Measurements from ENCODE around the gene TRIM29.
"Not testable (repeated sequence)": the region's sequence is repeated elsewhere in the genome, so short reads cannot be mapped to it uniquely, and the experiment has no call there.

Gene TRIM29

DNA sequence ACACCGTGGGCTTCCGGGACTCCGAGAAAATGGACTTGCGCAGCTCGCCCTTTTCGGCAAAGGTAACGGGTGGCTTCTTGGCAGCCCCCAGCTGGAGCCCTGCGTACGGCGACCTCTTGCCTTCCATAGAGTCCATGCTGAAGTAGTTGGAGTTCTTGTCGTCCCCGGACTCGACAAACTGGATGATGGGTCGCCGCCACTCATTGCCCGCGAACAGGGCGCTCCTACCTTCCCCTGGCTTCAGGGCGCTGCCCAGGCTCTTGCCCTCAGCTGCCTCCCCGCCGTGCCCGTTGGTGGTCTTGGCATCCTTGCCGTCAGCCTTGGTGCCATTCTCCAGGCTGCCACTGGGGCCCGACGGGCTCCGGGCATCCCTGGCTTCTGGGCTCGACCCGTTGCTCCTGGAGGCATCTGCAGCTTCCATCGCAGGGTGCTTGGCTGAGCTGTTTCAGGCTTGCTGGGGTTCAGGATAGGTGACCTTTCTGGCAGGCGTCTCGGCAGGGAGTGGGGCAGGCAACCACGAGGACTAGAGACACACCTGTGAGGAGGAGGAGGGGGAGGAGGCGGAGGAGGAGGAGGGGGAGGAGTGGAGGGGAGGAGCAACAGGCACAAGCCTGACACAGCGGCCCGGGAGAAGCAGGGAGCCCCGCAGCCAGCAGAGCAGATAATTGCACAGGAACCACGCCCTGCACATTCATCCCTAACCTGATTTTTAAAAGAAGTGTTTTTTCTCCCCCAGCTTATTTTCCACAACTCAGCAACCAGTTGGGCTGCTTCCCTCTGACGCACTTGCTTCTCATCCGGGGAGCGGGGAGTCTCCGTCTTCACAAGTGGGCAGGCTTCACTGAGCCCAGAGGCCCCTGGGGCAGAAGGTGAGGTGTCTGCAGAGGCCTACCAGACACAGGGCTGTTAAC is at the start of gene TRIM29:
TSS of gene TRIM29 (minus strand) at position 503 of the 911 bp plus-strand sequence. CDS start at position 421, 82 bp downstream.
- Mint-ChIP-seq H3K27ac (no peak within 1 kb of the TSS), H3K4me1 (no peaks in the 10 kb centered on the region), H3K27me3 (peaks cover 10% of the 10 kb centered on the region), H3K9me3 (no peaks in the 10 kb centered on the region), H3K36me3 (no peaks in the 10 kb centered on the region), H3K4me3 (no peak within 1 kb of the TSS)
- ATAC-seq (ENCODE audit: low read depth), result no peak
- DNase-seq (ENCODE audit: low spot score in 2 of 2), result peak in 1 of 2 donors; percentile 6

DNA sequence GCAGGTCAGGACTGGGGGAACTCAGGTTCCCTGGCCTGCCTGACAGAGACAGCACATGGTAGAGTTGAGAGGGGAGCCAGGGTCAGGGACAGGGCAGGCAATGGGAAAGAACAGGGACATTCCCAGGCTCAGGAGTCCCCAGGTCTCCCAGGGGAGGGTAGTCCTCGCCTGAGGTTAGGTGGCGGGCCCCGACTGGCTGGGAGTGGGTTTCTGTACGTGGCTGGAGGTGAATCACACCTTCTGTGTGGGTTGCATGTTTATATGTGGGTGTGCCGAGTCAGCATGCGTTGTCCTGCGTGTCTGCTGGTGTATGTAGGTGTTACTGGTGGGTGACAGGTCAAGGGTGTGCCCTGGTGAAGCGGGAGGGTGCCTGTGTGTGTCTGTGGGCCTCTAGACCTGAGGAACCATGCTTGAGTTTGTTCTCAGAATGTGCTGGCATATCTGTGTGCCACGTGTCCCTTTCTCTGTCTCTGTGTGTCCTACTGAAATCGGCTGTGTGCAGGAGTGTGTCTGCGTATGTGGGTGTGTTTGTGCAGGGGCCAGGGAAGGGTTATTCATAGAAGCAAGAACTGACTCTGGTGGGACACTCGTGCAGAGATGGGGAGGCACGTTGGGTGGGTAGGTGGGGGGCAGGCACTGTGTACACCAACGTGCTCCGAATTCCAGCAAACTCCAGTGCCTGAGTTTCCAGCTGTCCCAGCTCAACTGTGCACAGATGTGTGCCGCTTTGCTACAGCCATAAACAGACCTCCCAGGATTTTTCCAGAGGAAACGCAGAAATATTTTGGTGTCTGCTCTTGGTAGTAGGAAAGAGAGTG is 49.1 kb upstream of the TRIM29 start:
- H3K27me3 Mint-ChIP-seq, result peaks cover 28% of the 10 kb centered on the region
- no peak for DNase-seq (ENCODE audit: low spot score in 2 of 2)
- H3K4me3 Mint-ChIP-seq, result no peak overlapping the region
- no peaks in the 10 kb centered on the region for H3K36me3 Mint-ChIP-seq
- H3K4me1 Mint-ChIP-seq, result no peaks in the 10 kb centered on the region
- H3K9me3 Mint-ChIP-seq, result no peaks in the 10 kb centered on the region
- ATAC-seq (ENCODE audit: low read depth), result no peak
- no peak overlapping the region for H3K27ac Mint-ChIP-seq

DNA sequence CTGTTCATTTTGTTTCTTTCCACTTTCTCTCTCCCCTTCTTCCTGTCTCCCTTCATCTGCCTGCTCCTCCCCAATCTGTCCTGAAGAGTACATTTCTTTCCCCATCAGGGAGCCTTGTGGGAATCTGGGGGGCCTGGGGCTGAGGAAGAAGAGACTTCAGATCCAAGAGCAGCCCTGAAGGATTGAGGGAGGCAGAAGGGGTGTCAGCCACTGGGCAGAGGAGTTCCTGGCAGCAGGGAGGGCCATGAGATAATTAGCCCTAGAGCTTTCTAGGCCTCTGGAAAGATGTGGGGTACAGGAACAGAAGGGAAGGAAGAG is 48.5 kb upstream of the TRIM29 start:
- Mint-ChIP-seq H3K27me3 (peaks cover 25% of the 10 kb centered on the region), H3K27ac (no peak overlapping the region), H3K4me3 (no peak overlapping the region), H3K4me1 (no peaks in the 10 kb centered on the region), H3K36me3 (no peaks in the 10 kb centered on the region), H3K9me3 (no peaks in the 10 kb centered on the region)
- ATAC-seq (ENCODE audit: low read depth) (no peak), DNase-seq (ENCODE audit: low spot score in 2 of 2) (no peak)

- H3K9me3 Mint-ChIP-seq, result no peaks in the 10 kb centered on the region
- H3K4me1 Mint-ChIP-seq, result no peaks in the 10 kb centered on the region
- no peaks in the 10 kb centered on the region for H3K36me3 Mint-ChIP-seq
- H3K27me3 Mint-ChIP-seq, result peaks cover 25% of the 10 kb centered on the region
- ATAC-seq (ENCODE audit: low read depth) (no peak), DNase-seq (ENCODE audit: low spot score in 2 of 2) (no peak)
- H3K4me3 Mint-ChIP-seq, result no peak overlapping the region
- H3K27ac Mint-ChIP-seq, result no peak overlapping the region
These were observed 48.0 kb upstream of the TRIM29 start for GRCh38 chr11:120185706-120186455.

GRCh38 chr11:120184946-120185705 is 47.2 kb upstream of the TRIM29 start:
- Mint-ChIP-seq H3K4me1 (no peaks in the 10 kb centered on the region), H3K36me3 (no peaks in the 10 kb centered on the region), H3K27me3 (peaks cover 25% of the 10 kb centered on the region), H3K9me3 (no peaks in the 10 kb centered on the region), H3K4me3 (no peak overlapping the region), H3K27ac (no peak overlapping the region)
- no peak for DNase-seq (ENCODE audit: low spot score in 2 of 2)
- no peak for ATAC-seq (ENCODE audit: low read depth)

GRCh38 chr11:120184371-120184945 is 46.5 kb upstream of the TRIM29 start:
- ATAC-seq (ENCODE audit: low read depth) (no peak), DNase-seq (ENCODE audit: low spot score in 2 of 2) (no peak)
- Mint-ChIP-seq H3K27me3 (peaks cover 23% of the 10 kb centered on the region), H3K4me1 (no peaks in the 10 kb centered on the region), H3K27ac (no peak overlapping the region), H3K4me3 (no peak overlapping the region), H3K36me3 (no peaks in the 10 kb centered on the region), H3K9me3 (no peaks in the 10 kb centered on the region)

- no peak for DNase-seq (ENCODE audit: low spot score in 2 of 2)
- no peaks in the 10 kb centered on the region for H3K36me3 Mint-ChIP-seq
- no peaks in the 10 kb centered on the region for H3K9me3 Mint-ChIP-seq
- H3K4me1 Mint-ChIP-seq, result no peaks in the 10 kb centered on the region
- no peak overlapping the region for H3K4me3 Mint-ChIP-seq
- no peak overlapping the region for H3K27ac Mint-ChIP-seq
- H3K27me3 Mint-ChIP-seq, result peaks cover 23% of the 10 kb centered on the region
- no peak for ATAC-seq (ENCODE audit: low read depth)
These were observed 45.8 kb upstream of the TRIM29 start for GRCh38 chr11:120183701-120184141.

DNA sequence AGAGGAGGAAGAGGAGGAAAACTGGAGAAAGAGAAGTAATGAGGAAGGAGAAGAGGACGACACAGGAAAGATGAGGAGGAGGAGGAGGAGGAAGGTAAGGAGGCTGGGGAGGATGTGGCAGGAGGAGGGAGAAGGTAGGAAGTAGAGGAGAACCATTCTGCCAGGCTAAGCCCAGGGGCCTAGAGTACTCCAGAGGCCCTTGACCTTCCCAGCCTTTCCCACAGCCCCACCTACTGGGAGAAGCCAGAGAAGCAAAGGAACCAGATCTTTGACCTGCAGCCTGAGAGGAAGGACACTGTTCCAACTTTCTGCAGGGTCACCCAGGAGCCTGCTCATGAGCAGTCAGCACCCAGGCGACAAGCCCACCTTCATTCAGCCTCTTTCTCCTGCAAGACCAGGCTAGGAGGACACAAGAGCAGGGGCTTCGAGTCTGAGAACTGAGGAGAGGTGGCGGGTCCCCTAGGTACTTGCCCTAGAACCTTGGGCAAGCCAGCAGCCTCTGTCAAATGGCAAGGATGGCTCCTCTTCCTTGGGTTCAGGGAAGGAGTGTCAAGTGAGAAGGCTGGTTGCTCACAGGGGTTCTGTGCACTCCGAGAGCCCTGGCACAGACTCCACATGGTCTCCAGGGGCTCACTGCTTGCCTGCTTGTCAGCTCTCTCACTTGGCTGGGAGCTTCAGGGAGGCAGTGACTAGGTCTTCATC is 45.0 kb upstream of the TRIM29 start:
- Mint-ChIP-seq H3K36me3 (no peaks in the 10 kb centered on the region), H3K27me3 (peaks cover 19% of the 10 kb centered on the region), H3K27ac (no peak overlapping the region), H3K4me3 (no peak overlapping the region), H3K4me1 (no peaks in the 10 kb centered on the region), H3K9me3 (no peaks in the 10 kb centered on the region)
- ATAC-seq (ENCODE audit: low read depth) (no peak), DNase-seq (ENCODE audit: low spot score in 2 of 2) (no peak)

DNA sequence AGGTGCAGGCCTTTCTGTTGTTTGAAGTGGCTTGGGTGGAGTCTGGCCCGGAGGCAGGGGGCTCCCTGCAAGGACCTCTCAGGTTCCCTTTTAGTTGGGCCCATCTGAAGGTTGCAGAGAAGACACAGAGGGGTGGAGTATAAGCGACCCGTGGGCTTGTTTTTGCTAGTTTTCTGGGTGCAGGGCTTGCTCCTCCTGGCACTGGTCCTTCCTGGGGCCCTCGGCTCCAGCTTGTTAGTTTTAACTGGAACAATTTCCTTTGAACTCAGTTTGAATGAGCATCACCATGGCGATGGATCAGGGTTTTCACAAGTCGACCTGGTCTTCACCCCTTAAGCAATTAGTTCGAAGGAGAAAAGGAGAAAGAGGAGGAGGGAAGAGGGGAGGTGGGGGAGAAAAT is 44.5 kb upstream of the TRIM29 start:
- Mint-ChIP-seq H3K27ac (no peak overlapping the region), H3K36me3 (no peaks in the 10 kb centered on the region), H3K27me3 (peaks cover 19% of the 10 kb centered on the region), H3K4me1 (no peaks in the 10 kb centered on the region), H3K4me3 (no peak overlapping the region), H3K9me3 (peaks cover 2% of the 10 kb centered on the region)
- ATAC-seq (ENCODE audit: low read depth) (no peak), DNase-seq (ENCODE audit: low spot score in 2 of 2) (no peak)

DNA sequence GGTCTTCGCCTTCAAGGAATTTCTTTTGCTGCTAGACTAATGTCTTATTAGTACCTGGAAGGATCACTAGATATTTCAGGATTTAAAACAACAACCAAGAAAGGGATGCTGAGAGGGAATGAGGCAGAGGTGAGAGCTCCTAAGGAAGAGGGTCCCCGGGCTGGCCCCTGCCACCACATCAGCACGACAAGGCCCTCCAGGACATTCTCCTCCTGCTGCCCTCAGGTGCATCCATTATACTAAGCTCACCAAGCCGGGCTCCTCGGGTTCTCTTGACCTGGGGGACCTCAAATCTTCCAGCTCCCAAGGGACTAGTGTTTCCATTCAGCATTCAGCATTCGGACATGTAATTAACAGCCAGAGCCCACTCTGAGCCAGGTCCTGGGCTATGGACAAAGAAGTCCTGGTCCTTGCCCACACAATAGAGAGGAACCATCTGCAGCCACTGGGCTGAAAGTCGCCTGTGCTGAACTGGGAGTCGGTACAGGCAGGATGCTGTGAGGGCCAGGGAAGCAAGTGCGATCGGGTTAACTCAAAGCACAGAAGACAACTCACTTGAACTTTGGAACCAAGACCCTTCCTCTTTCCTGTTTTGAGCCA is 43.6 kb upstream of the TRIM29 start:
- DNase-seq (ENCODE audit: low spot score in 2 of 2) (no peak), ATAC-seq (ENCODE audit: low read depth) (no peak)
- H3K4me3 Mint-ChIP-seq, result no peak overlapping the region
- peaks cover 2% of the 10 kb centered on the region for H3K9me3 Mint-ChIP-seq
- H3K4me1 Mint-ChIP-seq, result no peaks in the 10 kb centered on the region
- H3K27ac Mint-ChIP-seq, result no peak overlapping the region
- H3K36me3 Mint-ChIP-seq, result no peaks in the 10 kb centered on the region
- peaks cover 14% of the 10 kb centered on the region for H3K27me3 Mint-ChIP-seq

GRCh38 chr11:120180551-120181232 is 42.8 kb upstream of the TRIM29 start:
- Mint-ChIP-seq H3K4me3 (no peak overlapping the region), H3K27ac (no peak overlapping the region), H3K36me3 (no peaks in the 10 kb centered on the region), H3K27me3 (peaks cover 9% of the 10 kb centered on the region), H3K4me1 (no peaks in the 10 kb centered on the region), H3K9me3 (peaks cover 2% of the 10 kb centered on the region)
- ATAC-seq (ENCODE audit: low read depth) (no peak), DNase-seq (ENCODE audit: low spot score in 2 of 2) (no peak)

DNA sequence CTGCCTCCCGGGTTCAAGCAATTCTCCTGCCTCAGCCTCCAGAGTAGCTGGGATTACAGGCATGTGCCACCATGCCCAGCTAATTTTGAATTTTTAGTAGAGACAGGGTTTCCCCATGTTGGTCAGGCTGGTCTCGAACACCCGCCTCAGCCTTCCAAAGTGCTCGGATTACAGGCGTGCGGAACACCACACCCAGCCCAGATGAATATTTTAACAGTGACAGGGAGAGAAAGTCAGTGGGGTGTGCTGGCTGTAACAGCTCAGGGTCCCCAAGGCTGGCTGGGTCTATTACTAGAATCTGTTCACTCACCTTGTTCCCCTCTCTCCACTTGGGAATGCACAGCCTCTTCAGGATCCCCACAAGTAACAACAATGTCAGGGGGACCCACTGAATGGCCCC is 42.1 kb upstream of the TRIM29 start:
- H3K27ac Mint-ChIP-seq; H3K36me3 Mint-ChIP-seq; ATAC-seq (ENCODE audit: low read depth); H3K4me1 Mint-ChIP-seq; H3K4me3 Mint-ChIP-seq; H3K27me3 Mint-ChIP-seq; H3K9me3 Mint-ChIP-seq; DNase-seq (ENCODE audit: low spot score in 2 of 2): not testable (repeated sequence)
